GM19395 (cell line): ENCODE results near the gene FSTL4.
"Not testable (repeated sequence)": the region's sequence is repeated elsewhere in the genome, so short reads cannot be mapped to it uniquely, and the experiment has no call there.

Experiments used
- ATAC-seq: cut with Tn5 transposase; IDR thresholded peaks from one replicate; pipeline ENCODE4 v1.9.1; 2021; ENCODE audit warnings: mild to moderate bottlenecking, moderate library complexity; ENCODE audit not compliant: unreplicated experiment

Gene FSTL4

GRCh38 chr5:133559960-133560359 is 52.4 kb downstream of the FSTL4 start:
- ATAC-seq = no peak

- no peak for ATAC-seq
These were observed 55.8 kb downstream of the FSTL4 start for GRCh38 chr5:133556551-133556950.

GRCh38 chr5:133554279-133554678 is 58.1 kb downstream of the FSTL4 start:
- ATAC-seq = no peak

- no peak for ATAC-seq
These were observed 59.3 kb downstream of the FSTL4 start for GRCh38 chr5:133552925-133553525.

- no peak for ATAC-seq
These were observed 65.8 kb downstream of the FSTL4 start for GRCh38 chr5:133546500-133546899.

- ATAC-seq = no peak
These were observed 68.0 kb downstream of the FSTL4 start for GRCh38 chr5:133544346-133544745.

- ATAC-seq = no peak
These were observed 72.5 kb downstream of the FSTL4 start for GRCh38 chr5:133539818-133540217.

GRCh38 chr5:133538718-133539117 is 73.6 kb downstream of the FSTL4 start:
- no peak for ATAC-seq

- not testable (repeated sequence) for ATAC-seq
These were observed 77.0 kb downstream of the FSTL4 start for GRCh38 chr5:133535241-133535929.

- ATAC-seq = no peak
These were observed 77.8 kb downstream of the FSTL4 start for GRCh38 chr5:133534566-133534965.

GRCh38 chr5:133533541-133533940 is 78.8 kb downstream of the FSTL4 start:
- no peak for ATAC-seq

- ATAC-seq = no peak
These were observed 80.7 kb downstream of the FSTL4 start for GRCh38 chr5:133531594-133531993.

GRCh38 chr5:133531178-133531577 is 81.2 kb downstream of the FSTL4 start:
- ATAC-seq = peak; percentile 61

- no peak for ATAC-seq
These were observed 82.1 kb downstream of the FSTL4 start for GRCh38 chr5:133530270-133530669.

- no peak for ATAC-seq
These were observed 83.5 kb downstream of the FSTL4 start for GRCh38 chr5:133528841-133529240.

GRCh38 chr5:133527311-133527710 is 85.0 kb downstream of the FSTL4 start:
- no peak for ATAC-seq

- no peak for ATAC-seq
These were observed 86.0 kb downstream of the FSTL4 start for GRCh38 chr5:133526368-133526767.

GRCh38 chr5:133525126-133525525 is 87.2 kb downstream of the FSTL4 start:
- no peak for ATAC-seq

- ATAC-seq = no peak
These were observed 87.7 kb downstream of the FSTL4 start for GRCh38 chr5:133524666-133525065.

- no peak for ATAC-seq
These were observed 88.3 kb downstream of the FSTL4 start for GRCh38 chr5:133523961-133524586.

- no peak for ATAC-seq
These were observed 89.2 kb downstream of the FSTL4 start for GRCh38 chr5:133523013-133523658.

GRCh38 chr5:133521801-133522200 is 90.5 kb downstream of the FSTL4 start:
- no peak for ATAC-seq
